IMR-90 (cell line): Measurements from ENCODE around the gene MTMR1.

Experiments
- FOS ChIP-seq: fragments of 150-350 bp; IDR thresholded peaks from 2 replicates; pipeline ENCODE4 v1.6.1; 2016; ENCODE audit warnings: low read depth, low read length
- SMC3 ChIP-seq: fragments of 150-350 bp; IDR thresholded peaks from 2 replicates; pipeline ENCODE4 v1.6.1; 2016; ENCODE audit warnings: low read depth, mild to moderate bottlenecking, antibody characterized with exemption, low read length, moderate library complexity
- TF ChIP-seq, protein P1 (sequence below): conservative IDR thresholded peaks from 2 replicates; pipeline ENCODE4 v1.5.1; 2012; ENCODE audit warnings: mild to moderate bottlenecking, low read depth, low read length, improper control_type of control experiment

DNA sequence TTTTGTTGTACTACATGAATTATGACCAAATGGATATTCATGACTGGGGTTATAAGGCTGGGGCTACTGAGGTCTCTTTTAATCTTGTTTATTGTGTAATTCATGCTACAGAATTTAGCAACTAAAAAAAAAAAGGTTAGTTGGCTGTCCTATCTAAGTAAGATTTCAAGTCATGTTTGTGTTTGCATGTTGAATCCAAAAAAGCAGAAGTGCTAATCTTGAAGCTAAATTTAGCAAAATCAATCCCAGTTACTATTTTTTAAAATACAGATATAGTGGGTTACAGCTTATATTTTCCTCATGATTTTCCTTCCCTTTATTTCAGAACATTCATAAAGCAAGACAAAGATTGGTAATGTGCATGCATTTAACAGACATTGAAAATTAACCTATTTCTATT is 19.4 kb downstream of the MTMR1 start:
- TF ChIP-seq, protein P1, sequence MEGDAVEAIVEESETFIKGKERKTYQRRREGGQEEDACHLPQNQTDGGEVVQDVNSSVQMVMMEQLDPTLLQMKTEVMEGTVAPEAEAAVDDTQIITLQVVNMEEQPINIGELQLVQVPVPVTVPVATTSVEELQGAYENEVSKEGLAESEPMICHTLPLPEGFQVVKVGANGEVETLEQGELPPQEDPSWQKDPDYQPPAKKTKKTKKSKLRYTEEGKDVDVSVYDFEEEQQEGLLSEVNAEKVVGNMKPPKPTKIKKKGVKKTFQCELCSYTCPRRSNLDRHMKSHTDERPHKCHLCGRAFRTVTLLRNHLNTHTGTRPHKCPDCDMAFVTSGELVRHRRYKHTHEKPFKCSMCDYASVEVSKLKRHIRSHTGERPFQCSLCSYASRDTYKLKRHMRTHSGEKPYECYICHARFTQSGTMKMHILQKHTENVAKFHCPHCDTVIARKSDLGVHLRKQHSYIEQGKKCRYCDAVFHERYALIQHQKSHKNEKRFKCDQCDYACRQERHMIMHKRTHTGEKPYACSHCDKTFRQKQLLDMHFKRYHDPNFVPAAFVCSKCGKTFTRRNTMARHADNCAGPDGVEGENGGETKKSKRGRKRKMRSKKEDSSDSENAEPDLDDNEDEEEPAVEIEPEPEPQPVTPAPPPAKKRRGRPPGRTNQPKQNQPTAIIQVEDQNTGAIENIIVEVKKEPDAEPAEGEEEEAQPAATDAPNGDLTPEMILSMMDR, result no peak
- TF ChIP-seq SMC3 (no peak), FOS (no peak)
